GM19351 (cell line): ENCODE data around the gene SCN1B.

ENCODE experiments used
- ATAC-seq: cut with Tn5 transposase; IDR thresholded peaks from one replicate; pipeline ENCODE4 v1.9.1; 2021; ENCODE audit warnings: mild to moderate bottlenecking, moderate library complexity; ENCODE audit not compliant: unreplicated experiment

The SCN1B gene

GRCh38 chr19:35051796-35052195 lies 21.5 kb downstream of the SCN1B start:
- no peak for ATAC-seq

GRCh38 chr19:35052599-35053190 lies 22.4 kb downstream of the SCN1B start:
- ATAC-seq = no peak

GRCh38 chr19:35053667-35054293 lies 23.5 kb downstream of the SCN1B start:
- no peak for ATAC-seq

DNA sequence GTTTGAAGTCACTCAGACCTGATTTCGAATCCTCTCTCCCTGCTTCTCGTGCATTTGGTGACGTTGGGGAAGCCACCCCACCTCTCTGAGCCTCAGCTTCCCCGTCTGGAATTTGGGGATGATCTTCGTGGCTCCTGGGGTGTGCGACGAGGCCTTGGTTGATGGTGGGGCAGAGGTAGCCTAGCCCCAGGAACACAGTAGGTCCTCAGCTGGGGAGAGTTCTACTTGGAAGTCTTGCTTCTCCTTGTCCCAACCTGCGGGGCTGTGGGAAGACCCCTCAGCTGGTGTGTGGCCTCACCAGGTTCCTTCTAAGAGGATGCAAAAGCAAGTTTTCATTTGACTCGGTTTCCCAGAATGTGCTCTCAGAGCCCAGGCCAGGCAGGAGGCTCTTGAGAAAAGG lies 24.4 kb downstream of the SCN1B start:
- ATAC-seq = no peak

- ATAC-seq = no peak
Observed at GRCh38 chr19:35055715-35056179, 25.5 kb downstream of the SCN1B start.

DNA sequence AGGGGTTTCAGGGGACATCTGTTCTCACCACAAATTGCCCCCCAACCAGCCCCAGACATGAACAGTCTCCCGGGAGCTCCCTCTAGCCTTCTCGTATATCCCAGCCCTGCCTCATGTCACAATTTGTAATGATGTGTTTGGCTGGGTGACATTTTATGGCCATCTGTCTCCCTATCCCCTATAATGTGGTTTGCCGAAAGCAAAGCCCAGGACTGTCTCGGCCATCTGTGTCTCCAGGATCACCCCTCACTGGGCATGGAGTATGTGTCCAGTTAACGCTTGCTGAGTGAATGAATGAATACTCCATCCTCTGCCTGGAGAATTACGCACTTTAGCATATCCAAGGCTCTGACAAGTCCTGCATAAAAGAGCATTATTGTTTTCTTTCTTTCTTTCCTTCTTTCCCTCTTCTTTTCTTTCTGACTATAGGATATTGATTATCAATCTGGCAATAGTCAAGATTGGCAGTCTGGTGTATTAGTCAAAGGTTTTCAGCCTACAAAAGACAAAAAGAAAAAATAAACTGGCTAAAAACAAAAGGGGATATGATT lies 26.3 kb downstream of the SCN1B start:
- no peak for ATAC-seq

DNA sequence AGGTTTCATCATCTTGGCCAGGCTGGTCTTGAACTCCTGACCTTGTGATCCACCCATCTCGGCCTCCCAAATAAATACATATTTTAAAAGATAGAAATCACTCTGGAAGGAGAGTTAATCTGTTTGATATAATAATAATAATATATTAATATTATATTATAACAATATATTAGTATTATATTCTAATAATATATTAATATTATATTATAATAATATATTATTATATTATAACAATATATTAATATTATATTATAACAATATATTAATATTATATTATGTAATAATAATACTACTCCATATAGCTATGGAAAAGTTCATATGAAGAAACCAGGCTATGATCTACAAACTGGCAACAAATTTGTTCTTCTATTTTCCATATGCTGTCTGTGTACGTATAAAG lies 28.1 kb downstream of the SCN1B start:
- no peak for ATAC-seq

- no peak for ATAC-seq
Observed at GRCh38 chr19:35059006-35059798, 28.9 kb downstream of the SCN1B start.

GRCh38 chr19:35059799-35060091 lies 29.5 kb downstream of the SCN1B start:
- no peak for ATAC-seq

DNA sequence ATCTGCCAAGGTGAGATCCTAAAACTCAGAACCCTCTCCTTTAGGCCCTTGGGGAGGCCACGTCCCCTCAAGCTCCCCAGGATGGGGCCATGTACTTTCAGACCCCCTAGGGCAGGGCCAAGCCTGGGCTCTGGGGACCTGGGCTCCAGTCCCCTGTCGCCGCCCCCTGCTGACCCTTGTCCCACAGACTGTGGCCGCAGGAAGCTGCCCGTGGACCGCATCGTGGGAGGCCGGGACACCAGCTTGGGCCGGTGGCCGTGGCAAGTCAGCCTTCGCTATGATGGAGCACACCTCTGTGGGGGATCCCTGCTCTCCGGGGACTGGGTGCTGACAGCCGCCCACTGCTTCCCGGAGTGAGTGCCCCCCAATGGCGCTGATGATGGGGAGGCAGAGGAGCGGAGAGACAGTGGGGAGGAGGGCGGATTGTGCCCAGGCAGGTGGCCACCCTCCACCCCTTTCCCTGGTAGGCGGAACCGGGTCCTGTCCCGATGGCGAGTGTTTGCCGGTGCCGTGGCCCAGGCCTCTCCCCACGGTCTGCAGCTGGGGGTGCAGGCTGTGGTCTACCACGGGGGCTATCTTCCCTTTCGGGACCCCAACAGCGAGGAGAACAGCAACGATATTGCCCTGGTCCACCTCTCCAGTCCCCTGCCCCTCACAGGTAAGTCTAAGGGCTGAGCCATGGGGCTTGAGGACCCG lies 30.0 kb downstream of the SCN1B start:
- no peak for ATAC-seq

- no peak for ATAC-seq
Observed at GRCh38 chr19:35061583-35062373, 31.5 kb downstream of the SCN1B start.

GRCh38 chr19:35062942-35063341 lies 32.7 kb downstream of the SCN1B start:
- no peak for ATAC-seq

- no peak for ATAC-seq
Observed at GRCh38 chr19:35063940-35064818, 33.9 kb downstream of the SCN1B start.

GRCh38 chr19:35065574-35065973 lies 35.3 kb downstream of the SCN1B start:
- no peak for ATAC-seq

- no peak for ATAC-seq
Observed at GRCh38 chr19:35066121-35066520, 35.9 kb downstream of the SCN1B start.

GRCh38 chr19:35066691-35067563 lies 36.7 kb downstream of the SCN1B start:
- ATAC-seq = peak; percentile 86

- ATAC-seq = no peak
Observed at GRCh38 chr19:35068941-35069634, 38.8 kb downstream of the SCN1B start.

DNA sequence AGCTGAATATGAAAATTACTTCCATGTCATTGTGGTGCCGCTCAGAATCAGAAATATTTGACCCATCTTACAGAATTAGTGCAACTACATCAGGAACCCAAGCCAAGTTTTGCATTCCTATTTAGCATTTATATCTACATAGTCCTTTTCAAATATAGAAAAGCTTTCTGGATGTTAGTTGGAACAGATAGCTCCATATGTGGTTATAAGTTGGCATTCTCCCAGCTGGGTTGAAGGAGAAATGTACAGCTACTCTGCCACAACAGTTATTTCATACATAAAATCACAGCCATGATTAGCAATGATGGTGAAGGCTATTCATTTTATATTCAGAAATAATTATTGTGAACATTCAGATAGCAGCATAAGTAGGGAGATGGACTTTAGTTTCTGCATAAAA lies 39.4 kb downstream of the SCN1B start:
- ATAC-seq = no peak
